Loucy (cell line): Measurements from ENCODE around the gene PHOX2B.
"Not testable (repeated sequence)": the region's sequence is repeated elsewhere in the genome, so short reads cannot be mapped to it uniquely, and the experiment has no call there.

Experiments used
- H2AFZ ChIP-seq: fragments of 200-600 bp; sonication (generic); 2 replicates; pipeline ENCODE4 v1.6.0; 2016; ENCODE audit warnings: antibody characterized with exemption, mild to moderate bottlenecking, low read length, moderate library complexity
- H3F3A ChIP-seq: fragments of 200-600 bp; 2 replicates; pipeline ENCODE4 v1.6.0; 2016; ENCODE audit warnings: antibody characterized with exemption, low read depth, mild to moderate bottlenecking
- H3K27me3 ChIP-seq: fragments of 200-600 bp; sonication (generic); 2 replicates; pipeline ENCODE4 v1.6.1; 2014; ENCODE audit warnings: low read length, mild to moderate bottlenecking; ENCODE audit not compliant: insufficient read depth, poor library complexity, severe bottlenecking
- H3K36me3 ChIP-seq: fragments of 200-600 bp; sonication (generic); 2 replicates; pipeline ENCODE4 v1.6.1; 2016; ENCODE audit warnings: low read length; ENCODE audit not compliant: insufficient read depth
- H3K4me1 ChIP-seq: fragments of 200-600 bp; sonication (generic); 2 replicates; pipeline ENCODE4 v1.5.1; 2014; ENCODE audit warnings: low read length, mild to moderate bottlenecking; ENCODE audit not compliant: insufficient read depth, poor library complexity, severe bottlenecking
- H3K4me2 ChIP-seq: fragments of 200-600 bp; sonication (generic); 2 replicates; pipeline ENCODE4 v1.6.0; 2014; ENCODE audit warnings: antibody characterized with exemption, low read length, low read depth, mild to moderate bottlenecking; ENCODE audit not compliant: poor library complexity, severe bottlenecking
- H3K4me3 ChIP-seq: fragments of 200-600 bp; sonication (generic); 2 replicates; pipeline ENCODE4 v1.5.1; 2014; ENCODE audit warnings: low read length, mild to moderate bottlenecking, mixed read lengths; ENCODE audit not compliant: poor library complexity, severe bottlenecking
- H3K79me2 ChIP-seq: fragments of 200-600 bp; sonication (generic); 2 replicates; pipeline ENCODE4 v1.6.1; 2014; ENCODE audit warnings: low read length; ENCODE audit not compliant: insufficient read depth
- H3K9ac ChIP-seq: fragments of 200-600 bp; sonication (generic); 2 replicates; pipeline ENCODE4 v1.6.0; 2014; ENCODE audit warnings: mild to moderate bottlenecking, low read depth, low read length, moderate library complexity; ENCODE audit not compliant: poor library complexity, severe bottlenecking
- H3K9me2 ChIP-seq: fragments of 200-600 bp; sonication (generic); replicated peaks from 2 replicates; pipeline ENCODE4 v1.6.1; 2016; ENCODE audit warnings: low read depth, low read length, mixed read lengths
- H3K9me3 ChIP-seq: fragments of 200-600 bp; sonication (generic); 2 replicates; pipeline ENCODE4 v1.6.1; 2014; ENCODE audit warnings: mild to moderate bottlenecking, antibody characterized with exemption, low read length, low read depth; ENCODE audit not compliant: insufficient read depth
- H4K20me1 ChIP-seq: fragments of 200-600 bp; sonication (generic); 2 replicates; pipeline ENCODE4 v1.6.0; 2014; ENCODE audit warnings: antibody characterized with exemption, low read length, mild to moderate bottlenecking; ENCODE audit not compliant: insufficient read depth, poor library complexity, severe bottlenecking
- EZH2phosphoT487 ChIP-seq: fragments of 200-600 bp; IDR thresholded peaks from 2 replicates; pipeline ENCODE4 v1.6.1; 2018; ENCODE audit warnings: antibody characterized with exemption, mild to moderate bottlenecking, moderate library complexity, borderline replicate concordance
- TF ChIP-seq, protein P1 (sequence below): fragments of 200-600 bp; sonication (generic); conservative IDR thresholded peaks from 2 replicates; pipeline ENCODE4 v1.5.1; 2014; ENCODE audit warnings: mild to moderate bottlenecking, antibody characterized with exemption, low read length

Gene PHOX2B

GRCh38 chr4:41744572-41745291 is 3.8 kb downstream of the PHOX2B start:
- TF ChIP-seq, protein P1, sequence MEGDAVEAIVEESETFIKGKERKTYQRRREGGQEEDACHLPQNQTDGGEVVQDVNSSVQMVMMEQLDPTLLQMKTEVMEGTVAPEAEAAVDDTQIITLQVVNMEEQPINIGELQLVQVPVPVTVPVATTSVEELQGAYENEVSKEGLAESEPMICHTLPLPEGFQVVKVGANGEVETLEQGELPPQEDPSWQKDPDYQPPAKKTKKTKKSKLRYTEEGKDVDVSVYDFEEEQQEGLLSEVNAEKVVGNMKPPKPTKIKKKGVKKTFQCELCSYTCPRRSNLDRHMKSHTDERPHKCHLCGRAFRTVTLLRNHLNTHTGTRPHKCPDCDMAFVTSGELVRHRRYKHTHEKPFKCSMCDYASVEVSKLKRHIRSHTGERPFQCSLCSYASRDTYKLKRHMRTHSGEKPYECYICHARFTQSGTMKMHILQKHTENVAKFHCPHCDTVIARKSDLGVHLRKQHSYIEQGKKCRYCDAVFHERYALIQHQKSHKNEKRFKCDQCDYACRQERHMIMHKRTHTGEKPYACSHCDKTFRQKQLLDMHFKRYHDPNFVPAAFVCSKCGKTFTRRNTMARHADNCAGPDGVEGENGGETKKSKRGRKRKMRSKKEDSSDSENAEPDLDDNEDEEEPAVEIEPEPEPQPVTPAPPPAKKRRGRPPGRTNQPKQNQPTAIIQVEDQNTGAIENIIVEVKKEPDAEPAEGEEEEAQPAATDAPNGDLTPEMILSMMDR: no peak
- TF ChIP-seq EZH2phosphoT487: no peak
- peaks cover 5% of the 10 kb centered on the region; the same call in 1 of the 2 replicates for H3K9me3 ChIP-seq
- no peak overlapping the region for H3K9ac ChIP-seq
- H3K36me3 ChIP-seq: no peaks in the 10 kb centered on the region
- no peak overlapping the region for H3K4me3 ChIP-seq
- no peaks in the 10 kb centered on the region for H3K9me2 ChIP-seq
- H3K4me2 ChIP-seq: no peak overlapping the region
- H3K4me1 ChIP-seq: no peaks in the 10 kb centered on the region
- no peaks in the 10 kb centered on the region for H3K27me3 ChIP-seq
- no peaks in the 10 kb centered on the region for H4K20me1 ChIP-seq
- no peak overlapping the region for H2AFZ ChIP-seq
- H3K79me2 ChIP-seq: no peaks in the 10 kb centered on the region
- no peaks in the 10 kb centered on the region for H3F3A ChIP-seq

DNA sequence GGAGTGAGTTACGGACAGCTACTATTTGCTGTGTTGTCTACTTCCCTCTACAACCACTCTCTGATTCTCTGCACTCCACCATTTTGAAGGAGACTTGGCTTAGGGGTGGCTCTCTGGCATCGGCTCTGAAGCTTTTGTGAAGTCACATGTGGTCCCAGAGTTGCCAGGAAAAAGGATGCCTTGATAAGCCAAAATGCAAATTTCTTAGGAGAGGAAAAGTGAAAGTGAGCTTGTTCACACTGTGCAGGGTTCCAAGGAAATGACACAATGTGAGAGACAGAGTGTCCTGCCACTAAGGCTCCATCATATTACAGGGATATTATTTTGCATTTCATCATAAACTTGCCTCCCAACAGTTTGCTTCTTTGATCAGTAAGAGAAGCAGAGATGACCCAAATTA is 7.2 kb downstream of the PHOX2B start:
- no peak overlapping the region for H3K4me3 ChIP-seq
- H3K36me3 ChIP-seq: no peaks in the 10 kb centered on the region
- TF ChIP-seq, protein P1: no peak
- TF ChIP-seq EZH2phosphoT487: no peak
- H3K9me3 ChIP-seq: peaks cover 5% of the 10 kb centered on the region; the same call in 1 of the 2 replicates
- H3K9me2 ChIP-seq: no peaks in the 10 kb centered on the region
- no peaks in the 10 kb centered on the region for H3K79me2 ChIP-seq
- H2AFZ ChIP-seq: no peak overlapping the region
- no peaks in the 10 kb centered on the region for H3F3A ChIP-seq
- no peak overlapping the region for H3K9ac ChIP-seq
- no peaks in the 10 kb centered on the region for H3K4me1 ChIP-seq
- H4K20me1 ChIP-seq: no peaks in the 10 kb centered on the region
- H3K27me3 ChIP-seq: no peaks in the 10 kb centered on the region
- H3K4me2 ChIP-seq: no peak overlapping the region

- not testable (repeated sequence) for H3K9me2 ChIP-seq, H3K27me3 ChIP-seq
Measured at GRCh38 chr4:41737491-41737890, 11.0 kb downstream of the PHOX2B start.

GRCh38 chr4:41734371-41734770 is 14.2 kb downstream of the PHOX2B start:
- Histone ChIP-seq H3K4me3 (no peak overlapping the region), H3K36me3 (no peaks in the 10 kb centered on the region), H3K79me2 (no peaks in the 10 kb centered on the region), H3F3A (no peaks in the 10 kb centered on the region), H3K4me2 (no peak overlapping the region), H3K27me3 (no peaks in the 10 kb centered on the region), H3K9me2 (no peaks in the 10 kb centered on the region), H2AFZ (no peak overlapping the region), H3K9me3 (no peaks in the 10 kb centered on the region), H3K4me1 (no peaks in the 10 kb centered on the region), H4K20me1 (no peaks in the 10 kb centered on the region), H3K9ac (no peak overlapping the region)
- TF ChIP-seq EZH2phosphoT487: no peak
- TF ChIP-seq, protein P1: no peak

More at GRCh38 chr4:41737491-41737890, 11.0 kb downstream of the PHOX2B start:
- not testable (repeated sequence) for H3K9me3 ChIP-seq, H3K4me1 ChIP-seq, H2AFZ ChIP-seq, H3K9ac ChIP-seq, H3F3A ChIP-seq, H4K20me1 ChIP-seq, H3K36me3 ChIP-seq, H3K79me2 ChIP-seq, H3K4me2 ChIP-seq, H3K4me3 ChIP-seq
